NCI-H187 (cell line): Measurements from ENCODE around the gene EEF1E1.

Source experiments
- DNase-seq, 2 experiments: peaks; one replicate each; lab custom pipeline; 2025; lab: John Stamatoyannopoulos, UW

The EEF1E1 gene

GRCh38 chr6:8087870-8088754 lies 14.2 kb downstream of the EEF1E1 start:
- DNase-seq: no peak

- no peak for DNase-seq
Observed at GRCh38 chr6:8086755-8087306, 15.5 kb downstream of the EEF1E1 start.

GRCh38 chr6:8085053-8085511 lies 17.3 kb downstream of the EEF1E1 start:
- DNase-seq: no peak

GRCh38 chr6:8084586-8084985 lies 17.8 kb downstream of the EEF1E1 start:
- no peak for DNase-seq

GRCh38 chr6:8082954-8083858 lies 19.1 kb downstream of the EEF1E1 start:
- no peak for DNase-seq

- no peak for DNase-seq
Observed at GRCh38 chr6:8082572-8082953, 19.8 kb downstream of the EEF1E1 start.

- no peak for DNase-seq
Observed at GRCh38 chr6:8080362-8081151, 21.8 kb downstream of the EEF1E1 start.

- DNase-seq: no peak
Observed at GRCh38 chr6:8079126-8079525, 23.2 kb downstream of the EEF1E1 start.

GRCh38 chr6:8077991-8078390 lies 24.4 kb downstream of the EEF1E1 start:
- no peak for DNase-seq

GRCh38 chr6:8075704-8076103 lies 26.6 kb downstream of the EEF1E1 start:
- DNase-seq: no peak

- no peak for DNase-seq
Observed at GRCh38 chr6:8075185-8075584, 27.2 kb downstream of the EEF1E1 start.

- no peak for DNase-seq
Observed at GRCh38 chr6:8074213-8074612, 28.1 kb downstream of the EEF1E1 start.

- no peak for DNase-seq
Observed at GRCh38 chr6:8073758-8074157, 28.6 kb downstream of the EEF1E1 start.

- DNase-seq: no peak
Observed at GRCh38 chr6:8070718-8071117, 31.6 kb downstream of the EEF1E1 start.

GRCh38 chr6:8069631-8070284 lies 32.6 kb downstream of the EEF1E1 start:
- no peak for DNase-seq

GRCh38 chr6:8069151-8069550 lies 33.2 kb downstream of the EEF1E1 start:
- DNase-seq: no peak

GRCh38 chr6:8066108-8066507 lies 36.2 kb downstream of the EEF1E1 start:
- no peak for DNase-seq

GRCh38 chr6:8065519-8065911 lies 36.8 kb downstream of the EEF1E1 start:
- no peak for DNase-seq

GRCh38 chr6:8064638-8065518 lies 37.5 kb downstream of the EEF1E1 start:
- no peak for DNase-seq
